Vagina (tissue), 2 donors: ENCODE measurements around the gene JAK2.

Experiments
- CTCF ChIP-seq, 3 experiments: fragments of 450-650 bp in 2 of 3; fragments of 200-600 bp in 1 of 3; sonication (generic) in 1 of 3; IDR thresholded peaks; one replicate each; pipeline ENCODE4 v1.5.1; 2017 to 2019; ENCODE audit warnings: antibody characterized with exemption in 3 of 3, mild to moderate bottlenecking in 2 of 3, moderate library complexity in 2 of 3
- POLR2A ChIP-seq, 2 donors: fragments of 450-650 bp; IDR thresholded peaks; one replicate each; pipeline ENCODE4 v1.6.1; 2017; ENCODE audit warnings: antibody characterized with exemption in 2 of 2, mild to moderate bottlenecking in 2 of 2, moderate library complexity in 2 of 2
- POLR2AphosphoS5 ChIP-seq, 2 donors: sonication (generic); formaldehyde crosslinking; IDR thresholded peaks; one replicate each; pipeline ENCODE4 v1.9.0; 2017; ENCODE audit warnings: antibody characterized with exemption in 2 of 2, mild to moderate bottlenecking in 2 of 2, low read depth in 1 of 2; ENCODE audit not compliant: insufficient read depth in 1 of 2

DNA sequence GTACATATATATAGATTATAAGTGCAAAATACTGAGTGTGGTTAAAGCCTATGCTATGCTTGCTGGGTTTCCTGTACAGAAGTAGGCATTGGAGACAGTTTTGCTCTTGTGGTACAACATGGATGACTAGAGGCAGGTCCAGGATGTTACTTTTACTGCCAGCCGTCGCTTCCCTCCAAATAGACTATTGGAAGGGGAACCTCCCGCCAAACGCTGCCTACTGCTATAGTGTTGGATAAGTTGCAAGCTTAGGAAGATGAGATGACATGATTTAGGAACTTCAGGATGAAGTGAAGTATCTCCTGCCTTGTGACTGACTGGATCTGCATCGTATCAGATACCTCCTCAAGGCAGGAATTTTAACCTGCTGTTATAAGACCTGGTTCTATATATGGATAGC, 30.9 kb downstream of the JAK2 start:
- TF ChIP-seq CTCF (IDR thresholded peaks at IDR 0.05) = no peak
- TF ChIP-seq POLR2A (IDR thresholded peaks at IDR 0.05) = no peak
- no peak for TF ChIP-seq POLR2AphosphoS5 (IDR thresholded peaks at IDR 0.05; ENCODE audit: insufficient read depth in 1 of 2, low read depth in 1 of 2)
